ENCODE data around the gene ZNF367. TPM values are rescaled to one million over a fixed set of nuclear protein-coding genes. Genes with fewer than 3 reads are reported as not detected.

The ZNF367 gene
- total RNA-seq, 4 donors from 2014 or later: 0.26 to 21.2 (median 1.7) TPM

DNA sequence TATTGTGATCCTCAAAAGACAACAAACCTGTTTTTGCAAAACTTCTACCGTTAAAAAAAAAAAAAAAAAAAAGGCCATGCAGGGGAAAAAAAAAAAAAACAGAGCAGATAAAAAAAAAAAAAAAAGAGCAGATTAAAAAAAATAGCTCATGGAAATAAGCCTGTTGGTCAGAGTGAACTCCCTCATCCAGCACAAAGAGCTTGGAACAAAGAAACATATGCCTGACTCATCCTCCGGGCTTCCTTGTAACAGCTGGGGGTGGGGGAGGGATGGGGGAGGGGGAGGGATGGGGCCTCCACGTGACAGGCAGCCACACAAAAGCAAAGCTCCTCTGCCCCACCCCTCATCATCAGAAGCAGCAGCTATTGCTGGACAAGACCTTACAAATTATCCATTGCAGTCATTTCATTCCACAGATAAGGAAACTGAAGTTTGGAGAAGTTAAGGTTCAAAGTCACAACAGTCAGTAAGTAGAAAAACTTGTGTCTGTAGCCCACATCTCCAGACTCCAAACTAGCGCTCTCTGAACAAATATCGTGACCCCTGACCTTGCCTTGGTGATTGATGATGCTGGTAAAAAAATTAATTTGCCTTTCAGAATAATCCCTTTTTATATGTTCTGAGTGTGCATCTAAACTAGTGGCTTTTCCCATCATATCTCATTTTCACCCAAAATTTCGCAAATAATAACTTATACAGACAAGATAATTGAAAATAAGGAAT lies 73.6 kb downstream of the ZNF367 start:
- TF ChIP-seq, protein P1, sequence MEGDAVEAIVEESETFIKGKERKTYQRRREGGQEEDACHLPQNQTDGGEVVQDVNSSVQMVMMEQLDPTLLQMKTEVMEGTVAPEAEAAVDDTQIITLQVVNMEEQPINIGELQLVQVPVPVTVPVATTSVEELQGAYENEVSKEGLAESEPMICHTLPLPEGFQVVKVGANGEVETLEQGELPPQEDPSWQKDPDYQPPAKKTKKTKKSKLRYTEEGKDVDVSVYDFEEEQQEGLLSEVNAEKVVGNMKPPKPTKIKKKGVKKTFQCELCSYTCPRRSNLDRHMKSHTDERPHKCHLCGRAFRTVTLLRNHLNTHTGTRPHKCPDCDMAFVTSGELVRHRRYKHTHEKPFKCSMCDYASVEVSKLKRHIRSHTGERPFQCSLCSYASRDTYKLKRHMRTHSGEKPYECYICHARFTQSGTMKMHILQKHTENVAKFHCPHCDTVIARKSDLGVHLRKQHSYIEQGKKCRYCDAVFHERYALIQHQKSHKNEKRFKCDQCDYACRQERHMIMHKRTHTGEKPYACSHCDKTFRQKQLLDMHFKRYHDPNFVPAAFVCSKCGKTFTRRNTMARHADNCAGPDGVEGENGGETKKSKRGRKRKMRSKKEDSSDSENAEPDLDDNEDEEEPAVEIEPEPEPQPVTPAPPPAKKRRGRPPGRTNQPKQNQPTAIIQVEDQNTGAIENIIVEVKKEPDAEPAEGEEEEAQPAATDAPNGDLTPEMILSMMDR (IDR thresholded peaks at IDR 0.05): no peak
- TF ChIP-seq POLR2A (IDR thresholded peaks at IDR 0.05): no peak
- Histone ChIP-seq H3K4me3 (no peak overlapping the region), H3K27me3 (no peaks in the 10 kb centered on the region), H3K36me3 (no peaks in the 10 kb centered on the region), H3K27ac (peak overlapping the region; percentile 57 to 65), H3K9me3 (no peaks in the 10 kb centered on the region), H3K4me1 (peaks cover 0 to 7% of the 10 kb centered on the region in 2 donors)
- intact Hi-C loops (cut with DNase I; ENCODE audit: low total_unique reads): no loop called here
- peak; percentile 72 to 87 for DNase-seq

DNA sequence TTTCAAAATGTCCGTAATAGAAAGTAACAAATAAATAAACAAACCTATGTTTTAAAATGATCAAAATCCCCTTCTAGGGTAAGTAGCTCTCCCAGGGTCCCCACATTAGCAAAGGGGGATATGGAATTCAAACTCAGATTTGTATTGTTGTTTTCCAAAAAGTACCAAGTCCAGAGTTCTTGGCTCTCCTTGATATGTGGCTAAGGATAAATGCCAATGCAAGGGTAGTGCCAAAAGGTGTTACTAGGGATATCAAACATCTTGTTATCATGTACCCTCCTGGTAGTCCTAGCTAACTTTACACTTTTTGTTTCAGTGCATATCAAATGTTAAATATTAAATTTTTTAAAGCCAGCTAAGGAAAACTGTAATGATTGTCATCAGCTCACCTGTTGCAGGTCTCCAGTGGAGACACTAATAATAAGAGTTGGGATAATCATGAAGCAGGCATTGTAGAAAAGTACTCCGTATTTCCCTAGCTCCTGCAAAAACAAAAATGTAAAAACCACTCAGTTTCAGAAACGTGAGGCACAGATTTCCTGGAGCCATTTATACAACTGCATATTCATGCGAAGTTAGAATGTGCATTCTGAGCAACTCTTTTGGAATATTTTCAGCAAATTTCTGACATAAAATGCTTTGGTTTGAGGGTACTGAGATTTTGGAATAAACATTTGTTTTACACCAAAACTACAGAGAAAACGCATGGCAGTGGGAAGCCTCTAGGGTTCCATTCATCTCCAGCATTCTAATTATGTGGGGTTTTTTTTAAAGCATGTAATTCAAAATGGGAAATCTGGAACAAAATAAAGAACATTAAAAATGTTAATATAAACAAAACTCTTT lies 74.4 kb downstream of the ZNF367 start:
- H3K27ac ChIP-seq: peak overlapping the region; percentile 40 to 57

GRCh38 chr9:96342571-96343245 lies 75.5 kb downstream of the ZNF367 start:
- Histone ChIP-seq H3K4me3 (no peak overlapping the region), H3K36me3 (no peaks in the 10 kb centered on the region), H3K9me3 (no peaks in the 10 kb centered on the region), H3K4me1 (peaks cover 0 to 7% of the 10 kb centered on the region in 2 donors), H3K27ac (peak overlapping the region; percentile 40 to 57), H3K27me3 (no peaks in the 10 kb centered on the region)
- DNase-seq: no peak
- TF ChIP-seq POLR2A (IDR thresholded peaks at IDR 0.05): no peak
- TF ChIP-seq, protein P1 (IDR thresholded peaks at IDR 0.05): no peak
- intact Hi-C loops (cut with DNase I; ENCODE audit: low total_unique reads): no loop called here

More for the DNA sequence above, 74.4 kb downstream of the ZNF367 start:
- no peak for DNase-seq
- Histone ChIP-seq H3K4me1 (peaks cover 0 to 7% of the 10 kb centered on the region in 2 donors), H3K36me3 (no peaks in the 10 kb centered on the region), H3K4me3 (no peak overlapping the region), H3K27me3 (no peaks in the 10 kb centered on the region), H3K9me3 (no peaks in the 10 kb centered on the region)
- intact Hi-C loops (cut with DNase I; ENCODE audit: low total_unique reads): no loop called here
- TF ChIP-seq, protein P1 (IDR thresholded peaks at IDR 0.05): no peak
- TF ChIP-seq POLR2A (IDR thresholded peaks at IDR 0.05): no peak

DNA sequence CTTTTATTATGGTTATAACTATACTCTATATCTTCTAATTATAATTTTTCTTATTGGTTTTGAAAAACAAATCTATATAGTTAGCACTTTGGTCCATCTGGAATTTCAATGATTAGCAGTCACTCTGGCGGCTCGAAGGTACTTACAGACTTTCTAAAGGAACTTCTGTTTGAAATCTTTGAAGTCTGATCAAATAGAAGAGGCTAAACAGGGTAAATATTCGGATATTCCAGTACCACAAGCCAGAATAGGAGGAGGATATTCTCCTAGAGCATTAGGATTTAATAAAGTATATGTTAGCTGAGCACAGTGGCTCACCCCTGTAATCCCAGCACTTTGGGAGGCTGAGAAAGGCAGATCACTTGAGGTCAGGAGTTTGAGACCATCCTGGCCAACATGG lies 77.5 kb downstream of the ZNF367 start:
- Histone ChIP-seq H3K36me3 (no peaks in the 10 kb centered on the region), H3K4me3 (no peak overlapping the region), H3K27ac (no peak overlapping the region), H3K9me3 (no peaks in the 10 kb centered on the region), H3K27me3 (no peaks in the 10 kb centered on the region), H3K4me1 (peaks cover 0 to 7% of the 10 kb centered on the region in 2 donors)
- TF ChIP-seq, protein P1 (IDR thresholded peaks at IDR 0.05): no peak
- no peak for TF ChIP-seq POLR2A (IDR thresholded peaks at IDR 0.05)
- intact Hi-C loops (cut with DNase I; ENCODE audit: low total_unique reads): no loop called here
- DNase-seq: no peak

Data from uterus (tissue), 4 donors.